MM.1S (cell line): ENCODE measurements around the gene DLX2.

Experiments
- DNase-seq: peaks from one replicate; pipeline ENCODE4 v3.0.0-alpha.2; 2015
- H2AFZ ChIP-seq: fragments of 300-600 bp; sonication (generic); 2 replicates; pipeline ENCODE4 v1.6.0; 2016; ENCODE audit warnings: antibody characterized with exemption, low read length
- H3F3A ChIP-seq: fragments of 300-600 bp; sonication (generic); 2 replicates; pipeline ENCODE4 v1.6.1; 2016; ENCODE audit warnings: mild to moderate bottlenecking, antibody characterized with exemption, low read length, moderate library complexity, mixed read lengths; ENCODE audit not compliant: insufficient read depth
- H3K27ac ChIP-seq: fragments of 300-600 bp; sonication (generic); 2 replicates; pipeline ENCODE4 v1.5.1; 2016; ENCODE audit warnings: mild to moderate bottlenecking, low read length
- H3K27me3 ChIP-seq: fragments of 300-600 bp; sonication (generic); replicated peaks from 2 replicates; pipeline ENCODE4 v1.6.0; 2016; ENCODE audit warnings: low read length; ENCODE audit not compliant: insufficient read depth
- H3K36me3 ChIP-seq: fragments of 300-600 bp; sonication (generic); replicated peaks from 2 replicates; pipeline ENCODE4 v1.6.1; 2016; ENCODE audit warnings: mild to moderate bottlenecking, low read length, mixed read lengths; ENCODE audit not compliant: insufficient read depth
- H3K4me1 ChIP-seq: fragments of 300-600 bp; sonication (generic); 2 replicates; pipeline ENCODE4 v1.6.1; 2016; ENCODE audit warnings: low read length, mixed read lengths
- H3K4me2 ChIP-seq: fragments of 300-600 bp; sonication (generic); 2 replicates; pipeline ENCODE4 v1.6.0; 2016; ENCODE audit warnings: low read depth, low read length
- H3K4me3 ChIP-seq: fragments of 300-600 bp; sonication (generic); 2 replicates; pipeline ENCODE4 v1.5.1; 2016; ENCODE audit warnings: low read length, mixed read lengths
- H3K79me2 ChIP-seq: fragments of 300-600 bp; sonication (generic); 2 replicates; pipeline ENCODE4 v1.6.1; 2016; ENCODE audit warnings: mixed run types, low read length, mixed read lengths
- H3K9ac ChIP-seq: fragments of 300-600 bp; sonication (generic); 2 replicates; pipeline ENCODE4 v1.6.1; 2016; ENCODE audit warnings: low read length, mixed read lengths
- H3K9me2 ChIP-seq: fragments of 300-600 bp; sonication (generic); replicated peaks from 2 replicates; pipeline ENCODE4 v1.6.1; 2016; ENCODE audit warnings: mild to moderate bottlenecking, low read length, mixed read lengths; ENCODE audit not compliant: insufficient read depth
- H3K9me3 ChIP-seq: fragments of 300-600 bp; sonication (generic); replicated peaks from 2 replicates; pipeline ENCODE4 v1.6.1; 2016; ENCODE audit warnings: mild to moderate bottlenecking, low read length, mixed read lengths; ENCODE audit not compliant: insufficient read depth
- H4K20me1 ChIP-seq: fragments of 300-600 bp; sonication (generic); 2 replicates; pipeline ENCODE4 v1.6.1; 2016; ENCODE audit warnings: mild to moderate bottlenecking, low read length, moderate library complexity, mixed read lengths; ENCODE audit not compliant: insufficient read depth
- CTCF ChIP-seq: fragments of 300-600 bp; sonication (generic); IDR thresholded peaks from 2 replicates; pipeline ENCODE4 v1.5.1; 2016; ENCODE audit warnings: antibody characterized with exemption, low read length, mixed read lengths
- EZH2 ChIP-seq: fragments of 300-600 bp; sonication (generic); optimal IDR thresholded peaks from 2 replicates; pipeline ENCODE3; 2017; ENCODE audit warnings: low read depth, mild to moderate bottlenecking, antibody characterized with exemption, low read length, mixed read lengths
- EZH2phosphoT487 ChIP-seq: fragments of 300-600 bp; sonication (generic); IDR thresholded peaks from 2 replicates; pipeline ENCODE4 v1.6.1; 2018; ENCODE audit warnings: antibody characterized with exemption, low read length

The DLX2 gene

GRCh38 chr2:172099472-172100079, 3.1 kb downstream of the DLX2 start:
- Histone ChIP-seq H3K4me2 (no peak overlapping the region), H3K79me2 (no peaks in the 10 kb centered on the region), H3K27me3 (peaks cover 76% of the 10 kb centered on the region), H2AFZ (no peak overlapping the region), H3K36me3 (no peaks in the 10 kb centered on the region), H3K4me1 (0 out of 2 replicates have a peak, but pooled peaks cover 10% of the 10 kb centered on the region), H3K4me3 (no peak overlapping the region), H3F3A (no peaks in the 10 kb centered on the region), H3K27ac (no peak overlapping the region), H3K9ac (no peak overlapping the region), H3K9me2 (no peaks in the 10 kb centered on the region), H4K20me1 (no peaks in the 10 kb centered on the region), H3K9me3 (no peaks in the 10 kb centered on the region)
- DNase-seq = no peak
- TF ChIP-seq EZH2 (peak; percentile 74), CTCF (no peak)

- H3K9ac ChIP-seq = no peak overlapping the region
- H3K4me1 ChIP-seq = 0 out of 2 replicates have a peak, but pooled peaks cover 5% of the 10 kb centered on the region
- no peaks in the 10 kb centered on the region for H3F3A ChIP-seq
- DNase-seq = no peak
- no peaks in the 10 kb centered on the region for H3K79me2 ChIP-seq
- H3K36me3 ChIP-seq = no peaks in the 10 kb centered on the region
- no peak overlapping the region for H3K27ac ChIP-seq
- no peaks in the 10 kb centered on the region for H4K20me1 ChIP-seq
- peaks cover 82% of the 10 kb centered on the region for H3K27me3 ChIP-seq
- H3K9me3 ChIP-seq = no peaks in the 10 kb centered on the region
- H3K4me3 ChIP-seq = no peak overlapping the region
- H3K9me2 ChIP-seq = no peaks in the 10 kb centered on the region
- no peak overlapping the region for H3K4me2 ChIP-seq
- TF ChIP-seq EZH2 = no peak
- TF ChIP-seq EZH2phosphoT487 = no peak
- no peak for TF ChIP-seq CTCF
- H2AFZ ChIP-seq = no peak overlapping the region
Observed at GRCh38 chr2:172098650-172099471, 3.8 kb downstream of the DLX2 start.

GRCh38 chr2:172098287-172098649, 4.4 kb downstream of the DLX2 start:
- no peak for DNase-seq
- H3K4me3 ChIP-seq = no peak overlapping the region
- no peak overlapping the region for H2AFZ ChIP-seq
- no peaks in the 10 kb centered on the region for H3K9me2 ChIP-seq
- H3F3A ChIP-seq = no peaks in the 10 kb centered on the region
- H3K36me3 ChIP-seq = no peaks in the 10 kb centered on the region
- no peak overlapping the region for H3K9ac ChIP-seq
- H3K4me1 ChIP-seq = no peaks in the 10 kb centered on the region
- no peak overlapping the region for H3K4me2 ChIP-seq
- H3K27ac ChIP-seq = no peak overlapping the region
- no peaks in the 10 kb centered on the region for H4K20me1 ChIP-seq
- H3K79me2 ChIP-seq = no peaks in the 10 kb centered on the region
- TF ChIP-seq EZH2 (no peak), CTCF (no peak), EZH2phosphoT487 (no peak)
- no peaks in the 10 kb centered on the region for H3K9me3 ChIP-seq
- H3K27me3 ChIP-seq = peaks cover 88% of the 10 kb centered on the region
